RPMI8226 (cell line): ENCODE results near the gene ULK2.
"Not testable (repeated sequence)": the region's sequence is repeated elsewhere in the genome, so short reads cannot be mapped to it uniquely, and the experiment has no call there.

ENCODE experiments used
- DNase-seq: peaks from one replicate; pipeline ENCODE4 v3.0.0-alpha.2; 2015

The ULK2 gene

DNA sequence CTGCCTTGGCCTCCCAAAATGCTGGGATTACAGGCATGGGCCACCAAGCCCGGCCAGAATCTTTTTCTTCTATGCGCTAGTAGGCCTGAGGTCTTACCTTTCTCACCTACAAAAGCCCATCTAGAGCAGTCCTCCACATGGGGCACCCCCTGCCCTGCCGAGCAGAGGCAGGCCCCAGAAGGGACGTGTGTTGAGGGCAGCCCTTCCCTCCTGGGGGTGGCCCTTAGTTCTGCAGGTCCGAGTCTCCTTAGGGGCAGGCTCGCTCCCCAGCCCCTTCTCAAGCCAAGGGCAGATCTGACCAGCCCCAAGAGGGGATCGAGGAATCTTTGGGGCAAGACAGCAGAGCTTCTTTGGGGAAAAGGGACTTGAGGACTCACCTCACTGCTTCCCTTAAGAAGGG lies 101.7 kb downstream of the ULK2 start:
- DNase-seq = no peak

DNA sequence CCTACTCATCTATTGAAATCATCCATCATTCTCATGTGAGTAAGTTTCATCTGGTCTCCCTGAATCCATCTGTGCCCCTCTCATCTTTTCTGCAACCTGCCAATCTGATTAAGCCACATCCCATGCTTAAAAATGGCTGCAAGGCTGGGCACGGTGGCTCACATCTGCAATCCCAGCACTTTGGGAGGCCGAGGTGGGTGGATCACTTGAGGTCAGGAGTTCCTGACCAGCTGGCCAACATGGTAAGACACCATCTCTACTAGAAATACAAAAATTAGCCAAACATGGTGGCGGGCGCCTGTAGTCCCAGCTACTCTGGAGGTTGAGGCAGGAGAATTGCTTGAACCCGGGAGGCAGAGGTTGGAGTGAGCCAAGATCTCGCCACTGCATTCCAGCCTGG lies 103.7 kb downstream of the ULK2 start:
- not testable (repeated sequence) for DNase-seq

DNA sequence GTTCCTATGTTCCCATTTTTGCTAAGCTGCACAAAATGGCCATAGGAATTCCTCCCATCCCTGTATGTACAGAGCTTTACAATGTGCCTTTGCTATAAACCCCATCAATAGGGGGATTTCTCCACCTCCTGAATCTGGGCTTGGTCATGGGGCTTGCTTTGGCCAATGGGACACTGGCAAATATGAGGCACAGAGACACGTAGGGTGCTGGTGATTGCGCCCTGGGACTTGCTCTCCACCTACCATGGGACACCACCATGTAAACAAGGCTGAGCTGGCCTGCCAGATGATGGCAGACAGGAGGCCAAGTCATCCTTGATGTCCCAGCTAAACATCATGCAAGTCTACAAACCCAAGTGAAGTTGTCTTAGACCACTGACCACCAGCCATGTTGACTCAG lies 104.3 kb downstream of the ULK2 start:
- DNase-seq = no peak

DNA sequence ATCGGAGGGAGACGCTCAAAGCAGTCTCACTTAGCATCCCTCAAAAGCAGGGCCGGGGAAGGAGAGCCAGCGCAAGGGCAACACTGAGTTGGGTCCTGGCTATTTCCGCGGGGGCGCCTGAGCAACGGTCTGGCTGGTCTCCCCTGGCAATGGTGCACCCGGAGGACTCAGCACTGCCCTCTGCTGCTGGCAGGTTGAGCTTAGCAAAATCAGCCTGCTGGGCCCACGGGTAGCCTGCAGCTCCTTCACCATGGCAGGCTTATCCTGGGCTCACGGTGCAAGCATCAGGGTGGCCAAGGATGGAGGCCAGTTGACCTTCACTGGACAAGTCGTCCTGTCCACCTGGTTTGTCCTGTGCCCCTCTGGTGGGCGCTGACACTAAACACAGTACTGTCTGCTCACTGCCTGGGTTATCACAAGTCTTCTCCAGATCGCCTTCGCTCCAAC lies 105.2 kb downstream of the ULK2 start:
- DNase-seq = peak; percentile 56

DNA sequence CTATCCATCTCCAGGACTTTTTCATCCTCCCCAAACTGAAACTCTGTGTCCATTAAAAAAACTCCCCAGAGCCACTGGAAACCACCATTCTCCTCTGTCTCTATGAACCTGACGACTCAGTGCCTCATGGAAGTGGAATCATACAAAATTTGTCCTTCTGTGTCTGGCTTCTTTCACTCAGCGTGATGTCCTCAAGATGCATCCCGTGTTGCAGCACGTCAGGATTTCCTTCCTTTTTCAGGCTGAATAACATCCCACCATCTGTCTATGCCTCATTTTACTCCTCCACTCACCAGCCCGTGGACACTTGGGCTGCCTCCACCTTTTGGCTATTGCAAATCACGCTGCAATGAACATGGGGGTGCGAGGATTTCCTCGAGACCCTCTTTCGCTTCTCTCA lies 107.0 kb downstream of the ULK2 start:
- DNase-seq = no peak

DNA sequence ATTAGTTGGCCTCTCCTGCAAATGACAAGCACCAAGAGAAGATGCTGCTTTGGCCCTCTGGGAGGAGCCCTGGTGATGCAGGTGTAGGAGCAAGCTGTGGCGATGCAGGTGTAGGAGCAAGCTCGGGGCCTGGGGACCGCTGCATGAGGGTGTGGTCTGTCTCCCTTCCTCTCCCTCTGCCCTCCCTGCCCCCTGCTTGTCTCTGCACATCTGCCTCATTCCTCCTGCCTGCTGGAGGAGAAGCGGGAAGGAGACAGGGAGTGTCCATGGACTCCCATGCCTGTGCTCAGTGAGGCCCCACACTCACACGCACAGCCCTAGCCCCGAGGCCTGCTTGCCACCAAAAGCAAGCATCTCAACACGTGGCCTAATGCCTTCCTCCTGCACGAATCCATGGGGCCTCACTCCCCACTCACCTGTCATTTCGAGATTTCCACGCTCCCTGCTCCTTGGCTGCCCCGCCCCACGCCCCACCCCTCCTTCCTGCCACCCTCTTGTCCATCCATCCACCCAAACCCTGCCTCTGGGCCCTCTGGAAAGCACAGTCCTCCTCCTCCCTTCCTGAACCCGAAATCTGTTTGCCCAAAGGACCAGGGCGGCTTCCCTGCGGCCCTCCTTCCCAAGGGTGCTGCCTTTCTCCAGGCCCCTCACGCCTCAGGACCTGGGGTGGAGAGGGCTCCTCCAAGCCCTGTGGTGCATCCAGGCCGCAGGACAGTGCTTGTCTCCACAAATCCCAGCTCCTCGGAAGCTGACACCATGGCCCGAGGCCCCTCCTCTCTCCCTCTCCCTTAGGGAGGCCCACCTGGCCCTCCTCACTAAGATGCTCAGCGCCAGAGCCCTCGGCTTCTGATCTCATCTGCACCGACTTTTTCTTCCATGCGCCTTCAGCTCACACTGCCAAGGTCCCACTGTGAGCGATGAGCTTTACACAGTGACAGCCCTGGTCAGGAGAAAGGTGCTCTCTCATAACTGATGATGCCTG lies 107.9 kb downstream of the ULK2 start:
- no peak for DNase-seq

DNA sequence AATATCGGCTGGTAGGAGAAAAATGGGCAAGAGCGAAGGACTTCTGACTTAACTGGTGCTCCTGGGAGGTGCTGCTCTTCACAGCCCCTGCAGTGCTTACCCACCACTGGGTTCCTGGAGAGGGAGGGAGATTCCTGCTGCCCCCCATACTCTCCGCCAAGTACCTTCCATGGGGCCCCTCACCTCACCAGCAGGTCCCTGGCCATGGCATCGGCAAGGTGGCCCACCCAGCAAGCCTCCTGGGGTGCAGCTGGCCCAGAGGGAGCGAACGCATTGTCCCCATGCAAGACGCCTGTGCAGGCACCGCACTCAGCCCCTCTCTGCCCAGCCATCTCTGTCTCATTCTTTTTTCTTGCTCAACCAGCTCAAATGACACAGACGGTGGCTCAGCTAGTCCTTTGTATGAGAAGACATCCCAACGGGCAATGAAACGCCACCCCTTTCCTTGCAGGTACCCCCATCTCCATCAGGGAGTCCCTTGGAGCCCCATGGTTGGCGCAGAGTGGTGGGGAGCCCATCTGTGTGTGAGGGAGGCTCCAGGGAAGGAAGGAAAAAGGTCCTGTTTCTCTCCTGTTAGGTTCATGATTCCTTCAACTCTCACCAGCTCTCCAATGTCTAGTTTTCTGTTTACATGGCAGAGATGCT lies 110.1 kb downstream of the ULK2 start:
- DNase-seq = no peak

DNA sequence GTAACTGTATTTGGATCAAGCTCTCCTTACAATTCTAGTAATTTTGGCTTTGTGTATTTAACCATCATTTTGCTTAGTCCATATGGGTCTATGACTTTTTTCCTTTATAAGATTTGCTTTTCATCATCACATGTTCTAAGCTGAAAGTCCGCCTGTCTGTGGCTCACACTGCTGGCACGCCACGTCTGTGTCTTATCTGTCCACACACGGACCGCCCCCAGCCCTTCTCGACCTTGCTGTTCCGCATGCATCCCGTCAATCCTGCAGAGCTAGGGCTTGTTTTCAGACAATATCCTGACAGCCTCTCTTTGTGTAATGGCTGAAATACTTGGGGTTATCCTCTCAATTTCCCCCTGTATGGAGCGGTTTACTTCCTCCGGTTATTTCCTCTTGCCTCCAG lies 111.2 kb downstream of the ULK2 start:
- DNase-seq = no peak

DNA sequence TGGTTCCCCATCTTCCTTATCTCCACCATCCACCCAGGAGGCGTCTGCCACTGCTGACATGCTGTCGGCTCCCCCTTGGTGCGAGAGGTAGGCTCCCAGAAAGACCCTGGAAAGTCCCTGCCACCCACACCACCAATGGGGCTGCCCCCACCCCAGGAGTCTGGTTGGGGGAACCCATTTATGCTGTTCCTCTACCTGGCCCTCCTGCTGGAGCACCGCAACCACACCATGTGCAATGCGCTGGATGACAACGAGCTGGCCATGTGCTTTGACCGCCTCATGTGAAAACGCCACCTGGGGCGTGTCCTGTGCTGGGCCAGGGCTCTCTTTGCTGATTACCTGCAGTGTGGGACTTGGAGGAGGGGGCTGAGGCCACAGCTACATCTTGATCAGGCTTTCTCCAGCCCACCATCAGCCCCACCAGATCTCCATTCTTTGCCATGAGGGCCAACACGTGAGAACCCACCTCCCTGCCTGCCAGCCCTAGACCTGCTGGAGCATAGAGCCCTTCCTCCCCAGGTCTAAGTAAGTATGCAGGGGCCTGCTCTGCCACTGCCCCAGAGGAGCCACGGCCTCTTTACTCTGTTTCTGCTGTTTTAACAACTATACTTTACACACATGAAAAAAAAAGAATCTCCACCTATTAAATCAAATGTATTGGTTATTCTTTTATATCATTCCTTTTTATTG lies 111.8 kb downstream of the ULK2 start:
- no peak for DNase-seq

DNA sequence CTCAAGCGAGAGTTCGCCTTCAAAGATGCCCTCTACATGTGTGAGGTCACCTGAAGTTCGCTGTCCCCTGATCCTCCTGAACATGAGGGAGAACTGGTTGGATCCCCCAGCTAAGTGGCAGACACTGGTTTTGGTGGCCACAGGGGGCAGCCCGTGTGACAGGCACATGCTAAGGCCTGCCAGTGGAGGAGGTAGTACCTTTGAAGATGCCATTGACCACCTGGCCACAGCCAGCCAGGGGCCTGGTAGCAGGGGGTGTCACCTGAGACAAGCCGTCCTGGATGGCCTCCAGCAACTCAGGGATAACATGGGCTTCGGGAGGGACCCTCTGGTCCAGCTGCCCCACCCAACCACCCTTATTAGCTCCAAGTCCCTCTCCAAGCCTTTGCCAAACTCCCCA lies 112.3 kb downstream of the ULK2 start:
- DNase-seq = no peak

DNA sequence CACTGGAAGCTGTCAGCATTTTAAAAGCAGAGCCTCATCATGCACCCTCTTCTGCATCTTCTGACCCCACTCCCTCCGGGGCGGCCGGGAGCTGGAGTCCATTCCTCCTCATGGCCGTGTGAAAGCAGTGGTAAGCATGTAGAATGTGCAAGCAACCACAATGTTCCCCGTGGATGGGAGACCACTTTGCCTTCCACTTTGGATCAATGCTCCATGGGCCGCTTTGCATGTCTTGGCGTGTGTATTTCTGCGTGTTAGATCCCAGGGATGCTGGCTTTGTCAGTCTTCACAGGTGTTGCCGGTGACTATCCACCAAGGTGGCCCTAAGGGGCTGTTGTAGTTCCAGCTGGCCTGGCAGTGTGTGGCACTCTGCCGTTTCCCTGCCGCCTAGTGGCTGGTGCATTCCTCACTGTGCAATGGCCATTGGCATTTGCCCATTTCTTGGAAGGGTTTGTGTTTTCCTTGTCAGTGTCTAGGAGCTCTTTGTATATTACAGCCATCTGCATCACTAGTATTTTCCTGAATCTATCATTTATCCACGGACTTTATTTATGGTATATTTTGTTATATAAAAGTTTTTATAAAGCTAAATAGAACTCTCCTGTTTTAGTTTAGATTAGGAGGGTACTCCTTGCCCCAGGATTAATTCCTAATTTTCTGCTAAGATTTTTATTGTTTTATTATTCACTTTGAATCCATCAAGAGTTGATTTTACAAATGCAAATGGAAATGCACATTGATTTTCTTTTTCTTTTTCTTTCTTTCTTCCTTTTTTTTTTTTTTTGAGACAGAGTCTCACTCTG lies 113.9 kb downstream of the ULK2 start:
- peak; percentile 36 for DNase-seq

DNA sequence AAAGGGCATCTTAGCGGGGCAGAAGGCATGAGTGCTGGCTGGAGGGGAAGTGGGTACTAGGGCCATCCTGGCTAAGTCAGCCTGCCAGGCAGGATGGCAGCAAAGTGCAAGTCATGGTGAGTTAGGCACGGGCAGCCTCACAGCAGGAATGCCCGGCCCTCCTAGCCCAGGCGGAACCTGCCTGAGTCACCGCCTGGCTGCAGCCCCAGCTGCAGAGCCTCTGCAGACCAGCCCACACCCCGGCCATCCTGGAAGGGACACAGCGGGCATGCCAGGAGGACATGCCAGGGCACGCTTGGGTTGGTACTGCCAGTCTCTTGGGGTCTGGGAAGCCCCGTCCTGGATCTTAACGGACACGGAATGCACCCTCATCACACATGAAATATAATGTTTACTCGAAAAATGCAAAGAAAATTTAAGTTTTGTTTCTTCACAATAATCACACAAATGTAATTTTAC lies 114.7 kb downstream of the ULK2 start:
- DNase-seq = peak; percentile 19

DNA sequence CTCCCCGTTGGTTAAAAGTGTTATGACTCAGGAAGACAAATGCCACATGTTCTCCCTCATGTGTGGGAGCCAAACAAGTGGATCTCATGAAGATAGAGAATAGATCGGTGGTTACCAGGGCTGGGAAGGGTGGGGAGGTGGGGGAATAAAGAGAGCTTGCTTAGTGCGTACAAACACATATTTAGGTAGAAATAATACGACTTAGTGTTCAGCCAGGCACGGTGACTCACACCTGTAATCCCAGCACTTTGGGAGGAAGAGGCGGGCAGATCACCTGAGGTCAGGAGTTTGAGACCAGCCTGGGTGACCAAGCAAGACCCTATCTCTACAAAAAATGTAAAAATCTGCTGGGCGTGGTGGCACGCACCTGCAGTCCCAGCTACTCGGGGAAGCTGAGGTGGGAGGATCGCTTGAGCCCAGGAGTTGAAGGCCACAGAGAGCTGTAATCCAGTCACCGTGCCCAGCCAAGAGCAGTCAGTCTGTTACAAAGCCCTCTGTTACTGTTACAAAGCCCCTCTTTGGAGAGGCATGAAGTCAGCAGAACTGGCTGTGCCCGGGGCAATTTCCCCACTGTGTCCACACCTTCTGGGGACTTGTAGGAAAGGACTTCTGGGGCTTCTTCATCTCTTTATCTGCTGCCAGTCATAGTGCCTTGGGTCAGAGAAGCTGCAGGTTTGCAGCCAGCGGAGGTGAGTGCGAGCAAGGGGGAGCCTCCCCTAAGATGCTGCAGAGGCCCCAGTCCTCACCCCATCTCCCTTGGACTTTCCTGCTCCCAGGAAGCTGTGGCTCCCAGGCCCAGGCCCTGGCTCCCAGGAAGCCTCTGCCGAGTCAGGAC lies 115.3 kb downstream of the ULK2 start:
- no peak for DNase-seq

DNA sequence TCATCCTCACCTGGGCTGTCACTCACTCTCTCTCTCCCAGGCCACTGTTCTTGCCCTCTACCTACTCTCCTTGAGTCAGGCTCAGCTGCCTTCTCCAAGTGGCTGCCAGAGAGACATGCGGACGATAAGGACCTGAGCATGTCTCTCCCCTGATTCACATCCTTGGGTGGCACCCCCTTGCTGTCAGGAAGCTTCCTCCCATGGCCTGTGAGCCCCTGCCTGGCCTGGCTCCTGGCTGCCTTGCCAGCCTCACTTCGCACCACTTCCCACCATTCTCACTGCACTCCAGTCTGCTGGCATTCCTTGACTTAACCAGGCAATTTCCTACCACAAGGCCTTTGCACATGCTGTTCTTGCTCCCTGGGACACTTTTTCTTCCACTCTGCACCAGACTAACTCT lies 116.9 kb downstream of the ULK2 start:
- DNase-seq = no peak

DNA sequence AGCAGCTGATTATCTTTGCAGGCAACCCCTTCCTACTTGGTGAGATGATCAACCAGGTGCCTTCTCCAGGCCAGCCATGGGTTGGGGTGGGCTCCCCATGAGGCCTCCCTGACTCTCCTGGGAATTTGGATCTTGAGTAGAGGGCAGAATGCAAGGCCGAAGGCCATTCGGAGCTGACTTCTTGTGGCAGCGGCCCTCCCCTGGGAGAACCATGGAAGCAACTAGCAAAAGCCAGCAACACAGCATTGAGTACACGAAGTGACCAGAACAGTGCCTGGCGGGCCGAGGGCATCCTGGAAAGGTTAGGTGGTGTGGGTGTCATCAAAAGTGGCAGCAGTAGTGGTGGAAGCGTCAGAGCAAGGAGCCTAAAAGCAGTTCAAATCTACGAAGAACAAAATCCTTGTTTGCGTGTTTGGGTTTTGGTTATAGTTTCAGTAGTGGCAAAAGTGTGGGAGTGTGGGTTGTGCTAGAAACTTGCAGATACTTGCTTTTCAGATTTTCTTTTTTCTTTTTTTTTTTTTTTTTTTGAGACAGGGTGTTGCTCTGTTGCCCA lies 117.6 kb downstream of the ULK2 start:
- DNase-seq = no peak

DNA sequence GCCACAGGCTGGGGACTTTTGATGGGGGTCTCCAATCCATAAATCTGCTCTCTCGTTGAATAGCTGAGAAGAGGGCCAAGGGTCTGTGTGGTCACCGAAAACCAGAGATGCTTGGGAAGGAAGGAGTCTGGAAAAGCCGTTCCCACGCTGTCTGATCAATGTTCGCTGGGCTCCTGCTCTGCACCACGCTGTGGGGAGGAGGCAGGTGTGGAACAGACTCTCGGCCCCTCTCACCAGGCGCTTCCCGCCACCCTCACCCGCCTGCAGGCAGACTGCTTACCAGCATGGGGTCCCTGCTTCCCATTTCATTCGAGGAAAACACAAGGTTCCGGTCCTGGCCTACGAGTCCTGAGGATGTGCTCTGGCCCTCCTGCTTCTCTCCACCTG lies 118.9 kb downstream of the ULK2 start:
- no peak for DNase-seq

DNA sequence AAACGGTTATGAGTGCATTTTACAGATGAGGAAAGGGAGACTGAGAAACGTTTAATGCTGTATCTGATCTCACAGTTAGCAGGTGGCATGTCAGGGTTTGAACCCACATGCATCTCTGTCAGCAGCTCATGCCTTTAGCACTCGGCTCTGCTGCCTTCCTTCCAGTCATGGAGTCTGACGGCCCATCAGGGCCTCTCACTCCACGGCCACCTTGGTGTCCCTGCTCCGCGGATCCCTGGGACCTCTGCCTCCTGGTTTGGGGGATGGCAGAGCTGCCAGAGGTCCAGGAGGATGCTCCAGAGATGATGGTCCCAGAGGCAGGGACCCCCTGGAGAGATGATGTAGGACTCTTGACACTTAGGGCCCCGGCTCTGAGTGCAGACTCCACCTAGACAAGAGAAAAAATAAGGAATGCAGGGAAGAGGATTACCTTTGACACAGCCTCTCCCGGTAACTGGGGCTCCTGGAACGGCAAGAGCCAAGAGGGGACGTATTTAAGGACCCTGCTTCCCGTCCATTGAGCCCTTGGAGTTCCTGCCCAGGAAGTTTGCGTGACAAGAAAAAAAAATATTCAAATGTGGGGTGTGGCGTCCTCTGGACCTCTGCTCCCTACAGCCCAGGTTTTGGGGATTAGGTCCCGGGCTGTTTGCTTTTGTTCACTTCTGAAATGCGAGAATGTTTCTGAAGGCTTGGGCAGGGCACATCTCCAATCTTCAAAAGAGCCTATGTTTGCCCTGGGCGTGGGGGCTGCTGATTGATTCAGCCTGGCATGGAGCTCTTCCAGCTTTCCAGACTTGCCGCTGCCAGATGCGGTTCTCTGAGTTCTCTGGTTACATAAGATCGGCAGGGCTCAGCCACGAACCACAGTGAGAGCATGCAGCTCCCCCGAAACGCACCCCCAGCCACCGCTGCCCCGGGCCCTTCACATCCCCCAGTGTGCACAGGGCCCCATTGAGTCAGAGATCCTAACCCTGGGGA lies 119.6 kb downstream of the ULK2 start, which contains the start of gene ALDH3A1:
Gene ALDH3A1 (minus strand): TSS at position 470 of the 978 bp plus-strand sequence. CDS start 3,169 bp downstream, outside the sequence.
- DNase-seq = no peak

DNA sequence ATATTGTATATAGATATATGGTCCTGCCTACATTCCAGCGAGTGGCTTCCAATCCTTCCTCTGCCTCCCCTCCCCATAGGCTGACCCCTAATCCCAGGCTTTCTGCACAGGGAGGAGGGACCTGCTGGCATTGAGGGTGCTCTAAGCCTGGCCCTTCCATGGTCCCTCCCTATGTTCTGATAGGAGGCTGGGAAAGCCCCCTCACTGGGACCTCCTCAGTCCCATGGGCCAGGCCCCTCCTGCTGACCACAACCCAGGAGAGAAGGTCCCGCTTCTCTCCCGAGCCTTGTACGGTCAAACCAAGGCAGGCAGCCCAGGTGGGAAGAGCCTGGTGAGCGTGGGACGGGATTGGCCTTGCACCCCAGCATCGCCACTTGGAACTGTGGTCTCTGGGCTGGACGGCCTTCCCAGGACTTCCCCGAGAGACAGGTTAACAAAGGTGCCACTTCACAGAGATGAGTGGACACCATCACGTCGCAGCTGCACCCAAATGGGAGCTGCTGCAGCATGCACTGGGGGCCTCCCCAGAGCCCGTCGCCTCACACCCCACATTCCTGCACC lies 120.5 kb downstream of the ULK2 start:
- no peak for DNase-seq

DNA sequence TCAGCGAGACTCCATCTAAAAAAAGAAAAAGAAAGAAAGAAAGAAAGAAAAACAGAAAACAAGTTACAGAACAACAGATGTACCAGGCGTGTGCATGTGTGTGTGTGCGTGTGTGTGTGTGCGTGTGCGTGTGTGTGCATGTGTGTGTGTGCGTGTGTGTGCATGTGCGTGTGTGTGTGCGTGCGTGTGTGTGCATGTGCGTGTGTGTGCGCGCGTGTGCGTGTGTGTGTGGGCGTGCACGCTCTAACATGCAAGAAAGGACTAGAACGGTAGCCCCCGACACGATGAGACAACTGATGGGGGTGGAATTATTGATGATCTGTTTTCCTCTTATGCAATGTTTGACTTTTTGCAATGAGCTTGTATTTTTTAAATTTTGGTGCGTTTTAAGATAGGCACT lies 121.2 kb downstream of the ULK2 start:
- DNase-seq = no peak
